T-cell (primary cell): Measurements from ENCODE around the gene CUL3. TPM values are rescaled to one million over a fixed set of nuclear protein-coding genes. Genes with fewer than 3 reads are reported as not detected.
"Not testable (repeated sequence)": the region's sequence is repeated elsewhere in the genome, so short reads cannot be mapped to it uniquely, and the experiment has no call there.

Experiments used
- ATAC-seq, 4 experiments: fragments of 200-7000 bp in 3 of 4; fragments of 150-1000 bp in 1 of 4; cut with Tn5 transposase; replicated peaks in 1 of 4; 1 replicate in 3 of 4; 2 replicates in 1 of 4; pipeline ENCODE4 v1.10.0; 2021; ENCODE audit warnings: moderate library complexity in 3 of 4, mild to moderate bottlenecking in 2 of 4, moderate number of reproducible peaks in 1 of 4
- CTCF ChIA-PET, 2 donors: fragments of 300-600 bp; sonication (Branson Sonifier 250); formaldehyde crosslinking; loops; one replicate each; lab custom pipeline; 2022; ENCODE audit warnings: antibody characterized with exemption in 2 of 2; lab: Charles Lee
- POLR2A ChIA-PET, 2 donors: fragments of 300-600 bp; sonication (Branson Sonifier 250); formaldehyde crosslinking; loops; one replicate each; lab custom pipeline; 2022; ENCODE audit warnings: antibody characterized with exemption in 2 of 2; lab: Charles Lee
- DNase-seq, 35 experiments: peaks; one replicate each; pipeline versions ENCODE4 v3.0.0 to v3.0.0-alpha.2; 2013 to 2023
- H3K27ac ChIP-seq: one replicate; pipeline ENCODE4 v1.5.1; 2013; ENCODE audit warnings: low read length
- H3K27me3 ChIP-seq, 2 experiments: replicated peaks in 1 of 2; 1 replicate in 1 of 2; 2 replicates in 1 of 2; pipeline versions ENCODE4 v1.6.1 to v1.7.0; 2013; ENCODE audit warnings: low read length in 1 of 2, mixed read lengths in 1 of 2; ENCODE audit not compliant: control insufficient read depth in 2 of 2, insufficient read depth in 2 of 2; ENCODE audit errors: extremely low read depth in 1 of 2
- H3K36me3 ChIP-seq, 2 donors: 1 replicate in 1 of 2; 2 replicates in 1 of 2; pipeline versions ENCODE4 v1.6.1 to v1.7.0; 2013; ENCODE audit warnings: low read length in 1 of 2; ENCODE audit not compliant: control insufficient read depth in 2 of 2, insufficient read depth in 1 of 2; ENCODE audit errors: extremely low read depth in 1 of 2
- H3K4me1 ChIP-seq, 2 experiments: 1 replicate in 1 of 2; 2 replicates in 1 of 2; pipeline versions ENCODE4 v1.6.1 to v1.7.0; 2013; ENCODE audit warnings: low read length in 2 of 2, mixed read lengths in 1 of 2; ENCODE audit not compliant: insufficient read depth in 2 of 2, control insufficient read depth in 1 of 2; ENCODE audit errors: extremely low read depth in 1 of 2
- H3K4me3 ChIP-seq, 2 donors: 1 replicate in 1 of 2; 2 replicates in 1 of 2; pipeline versions ENCODE4 v1.5.1 to v1.7.0; 2013; ENCODE audit warnings: mild to moderate bottlenecking in 2 of 2, low read length in 1 of 2, moderate library complexity in 1 of 2; ENCODE audit not compliant: control insufficient read depth in 1 of 2; ENCODE audit errors: extremely low read depth in 1 of 2
- H3K9me3 ChIP-seq: 2 replicates; pipeline ENCODE4 v1.7.0; 2013
- H3K27ac Mint-ChIP-seq, 2 donors: one replicate each; pipeline ENCODE4 v1.8.0; 2020 to 2021; ENCODE audit warnings: mild to moderate bottlenecking in 2 of 2, mixed read lengths in 2 of 2
- H3K27me3 Mint-ChIP-seq, 2 donors: one replicate each; pipeline ENCODE4 v1.8.0; 2021 to 2022; ENCODE audit warnings: mixed read lengths in 2 of 2
- H3K36me3 Mint-ChIP-seq: one replicate; pipeline ENCODE4 v1.8.0; 2021; ENCODE audit warnings: mixed read lengths
- H3K4me1 Mint-ChIP-seq, 3 donors: one replicate each; pipeline ENCODE4 v1.8.0; 2020 to 2022; ENCODE audit warnings: mixed read lengths in 3 of 3, mild to moderate bottlenecking in 1 of 3
- H3K4me3 Mint-ChIP-seq, 3 donors: one replicate each; pipeline ENCODE4 v1.8.0; 2020 to 2022; ENCODE audit warnings: mild to moderate bottlenecking in 3 of 3, mixed read lengths in 3 of 3, moderate library complexity in 3 of 3
- H3K9me3 Mint-ChIP-seq, 3 donors: one replicate each; pipeline ENCODE4 v1.8.0; 2020 to 2022; ENCODE audit warnings: mixed read lengths in 3 of 3
- WGBS: methylation state at CpG from one replicate; pipeline ENCODE4 v1.1.5; 2013; ENCODE audit warnings: missing lambda C conversion rate; ENCODE audit not compliant: insufficient coverage; 5-methylcytosine and 5-hydroxymethylcytosine counted together
- total RNA-seq, 35 experiments: library from RNA in 6 of 35; stranded (reverse) in 6 of 35; fragments of 120-200 nt in 1 of 35; gene quantifications; one replicate each; pipeline versions ENCODE4 v1.2.1 to v1.2.4 and lab custom pipeline; 2013 to 2026

The CUL3 gene
- total RNA-seq, 5 donors from 2014 or later (not counting 1 experiment from before 2014, with no cell fraction given): 66.1 to 95.9 (median 82.7) TPM

DNA sequence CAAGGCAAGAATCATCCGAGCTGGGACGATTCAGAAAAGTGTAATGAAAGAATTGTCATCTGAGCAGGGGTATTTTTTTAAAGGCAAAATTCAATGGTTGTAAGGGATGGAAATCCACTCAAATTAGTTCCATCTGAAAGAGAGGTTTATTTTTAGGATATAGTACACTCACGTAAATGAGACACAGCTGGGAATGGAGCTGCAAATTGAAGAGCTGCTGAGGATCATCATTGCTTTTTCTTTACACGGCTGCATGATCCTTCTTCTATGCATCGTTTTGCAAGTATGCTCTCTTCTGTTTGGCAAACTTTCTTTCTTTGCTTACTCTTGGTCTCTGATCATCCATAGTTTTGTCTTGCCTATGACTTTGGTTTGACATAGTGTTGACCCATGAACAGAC lies 27.4 kb upstream of the CUL3 start:
- WGBS: 98% methylated on average over 4 of the region's 5 CpGs
- ChIA-PET CTCF (no interaction called here), POLR2A (no interaction called here)
- Mint-ChIP-seq H3K27ac (no peak overlapping the region), H3K4me3 (no peak overlapping the region), H3K4me1 (no peaks in the 10 kb centered on the region), H3K9me3 (no peaks in the 10 kb centered on the region), H3K27me3 (peaks cover 0 to 2% of the 10 kb centered on the region in 2 donors), H3K36me3 (no peaks in the 10 kb centered on the region)
- Histone ChIP-seq H3K4me1 (no peaks in the 10 kb centered on the region), H3K27ac (no peak overlapping the region), H3K36me3 (no peaks in the 10 kb centered on the region), H3K27me3 (peaks cover 0 to 3% of the 10 kb centered on the region in 2 experiments), H3K4me3 (no peak overlapping the region), H3K9me3 (no peaks in the 10 kb centered on the region)
- ATAC-seq (no peak), DNase-seq (no peak)

GRCh38 chr2:224611938-224612337 lies 26.8 kb upstream of the CUL3 start:
- Mint-ChIP-seq H3K9me3 (no peaks in the 10 kb centered on the region), H3K27me3 (peaks cover 2 to 4% of the 10 kb centered on the region in 2 donors), H3K4me3 (no peak overlapping the region), H3K27ac (no peak overlapping the region), H3K36me3 (no peaks in the 10 kb centered on the region), H3K4me1 (no peaks in the 10 kb centered on the region)
- DNase-seq (no peak), ATAC-seq (no peak)
- H3K4me1 ChIP-seq: no peaks in the 10 kb centered on the region
- ChIA-PET CTCF (no interaction called here), POLR2A (no interaction called here)
- no peak overlapping the region for H3K4me3 ChIP-seq
- H3K9me3 ChIP-seq: no peaks in the 10 kb centered on the region
- WGBS: no CpG with 5 or more reads among the region's 3 CpGs
- peaks cover 0 to 3% of the 10 kb centered on the region in 2 experiments for H3K27me3 ChIP-seq
- no peak overlapping the region for H3K27ac ChIP-seq
- H3K36me3 ChIP-seq: no peaks in the 10 kb centered on the region

DNA sequence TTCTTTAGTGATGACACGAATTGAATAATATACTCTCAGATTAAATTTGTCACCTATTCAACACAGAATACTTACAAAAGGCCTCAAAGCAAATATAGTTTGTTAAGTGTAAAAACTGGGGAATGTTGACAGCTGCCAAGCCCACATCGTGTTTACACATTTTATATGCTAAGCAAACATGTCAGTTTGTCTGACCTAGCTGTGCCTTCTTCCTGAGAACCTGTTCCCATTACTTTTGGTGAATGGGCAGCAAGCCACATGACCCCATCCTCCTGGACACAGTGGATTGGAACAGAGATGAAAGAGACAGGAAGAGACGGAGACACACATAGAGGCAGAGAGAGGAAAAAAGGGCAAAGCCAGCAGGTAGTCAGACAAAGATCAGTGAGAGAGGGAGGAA lies 22.9 kb upstream of the CUL3 start:
- Histone ChIP-seq H3K27me3 (peaks cover 0 to 3% of the 10 kb centered on the region in 2 experiments), H3K27ac (no peak overlapping the region), H3K4me3 (no peak overlapping the region), H3K9me3 (no peaks in the 10 kb centered on the region), H3K36me3 (no peaks in the 10 kb centered on the region), H3K4me1 (no peaks in the 10 kb centered on the region)
- Mint-ChIP-seq H3K27me3 (peaks cover 8 to 9% of the 10 kb centered on the region in 2 donors), H3K9me3 (no peaks in the 10 kb centered on the region), H3K4me3 (no peak overlapping the region), H3K36me3 (no peaks in the 10 kb centered on the region), H3K4me1 (peaks cover under 1 to 1% (median under 1%) of the 10 kb centered on the region in 3 donors), H3K27ac (no peak overlapping the region)
- ATAC-seq (no peak), DNase-seq (no peak)
- 83% methylated on average over 1 of the region's 3 CpGs for WGBS
- ChIA-PET CTCF (no interaction called here), POLR2A (no interaction called here)

DNA sequence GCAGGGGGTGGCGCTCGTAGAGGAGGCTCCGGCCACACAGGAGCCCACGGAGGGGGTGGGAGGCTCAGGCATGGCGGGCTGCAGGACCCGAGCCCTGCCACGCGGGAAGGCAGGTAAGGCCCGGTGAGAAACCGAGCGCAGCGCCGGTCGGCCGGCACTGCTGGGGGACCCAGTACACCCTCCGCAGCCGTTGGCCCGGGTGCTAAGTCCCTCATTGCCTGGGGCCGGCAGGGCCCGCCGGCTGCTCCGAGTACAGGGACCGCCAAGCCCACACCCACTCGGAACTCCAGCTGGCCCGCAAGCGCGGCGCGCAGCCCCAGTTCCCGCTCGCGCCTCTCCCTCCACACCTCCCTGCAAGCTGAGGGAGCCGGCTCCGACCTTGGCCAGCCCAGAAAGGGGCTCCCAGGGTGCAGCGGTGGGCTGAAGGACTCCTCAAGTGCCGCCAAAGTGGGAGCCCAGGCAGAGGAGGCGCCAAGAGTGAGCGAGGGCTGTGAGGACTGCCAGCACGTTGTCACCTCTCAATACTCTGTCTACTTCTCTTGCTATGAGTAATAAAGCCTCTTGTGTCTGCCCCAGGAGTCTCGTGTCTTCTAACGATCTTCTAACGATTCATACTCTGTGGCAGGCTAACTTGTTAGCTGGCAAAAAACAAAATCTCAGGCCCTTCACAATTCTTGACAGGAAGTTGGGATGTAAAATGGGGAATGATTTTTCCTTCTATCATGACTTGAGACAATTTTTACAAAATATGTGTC lies 18.8 kb upstream of the CUL3 start:
- H3K4me3 Mint-ChIP-seq, H3K9me3 ChIP-seq, H3K4me3 ChIP-seq, H3K27ac ChIP-seq, H3K36me3 ChIP-seq, POLR2A ChIA-PET, CTCF ChIA-PET, H3K4me1 ChIP-seq, DNase-seq, H3K36me3 Mint-ChIP-seq, H3K27ac Mint-ChIP-seq, H3K27me3 ChIP-seq, ATAC-seq, H3K9me3 Mint-ChIP-seq: not testable (repeated sequence)
- peaks cover 10 to 11% (median 10%) of the 10 kb centered on the region in 3 donors for H3K4me1 Mint-ChIP-seq
- 91% methylated on average over 30 of the region's 42 CpGs for WGBS
- peaks cover 11 to 18% of the 10 kb centered on the region in 2 donors for H3K27me3 Mint-ChIP-seq

- H3K9me3 Mint-ChIP-seq, H3K27ac ChIP-seq, CTCF ChIA-PET, H3K4me1 ChIP-seq, H3K36me3 Mint-ChIP-seq, H3K36me3 ChIP-seq, H3K27me3 ChIP-seq, ATAC-seq, H3K9me3 ChIP-seq, POLR2A ChIA-PET: not testable (repeated sequence)
- Mint-ChIP-seq H3K27me3 (peaks cover 11 to 16% of the 10 kb centered on the region in 2 donors), H3K4me3 (peak overlapping the region; percentile 75 to 81 (median 77)), H3K4me1 (peaks cover 10 to 11% (median 10%) of the 10 kb centered on the region in 3 donors), H3K27ac (peak overlapping the region; percentile 33 to 56)
- WGBS: 8% methylated on average over 2 of the region's 17 CpGs
- peak in 8 of 35 experiments; percentile 1 to 36 (median 9) for DNase-seq
- H3K4me3 ChIP-seq: peak overlapping the region; percentile 34 to 44
Observed at GRCh38 chr2:224602778-224603375, 17.7 kb upstream of the CUL3 start.

DNA sequence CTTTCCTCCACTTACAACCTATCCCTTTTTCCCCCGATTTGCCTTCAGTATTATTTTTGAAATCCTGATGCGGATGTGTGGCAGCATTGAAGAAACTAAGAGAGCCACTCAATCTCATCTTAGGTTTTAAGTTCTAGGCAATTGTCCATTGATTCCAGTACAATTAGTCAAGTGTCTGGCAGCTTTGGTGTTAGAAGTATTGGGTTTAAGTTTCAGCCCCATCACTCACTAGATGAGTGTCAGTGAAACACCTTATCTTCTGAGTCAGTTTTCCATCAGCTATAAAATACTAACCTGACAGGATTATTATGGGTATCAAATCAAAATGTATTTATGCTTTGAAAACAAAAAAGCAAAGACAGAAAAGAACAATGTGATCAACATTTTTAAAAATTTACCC lies 16.8 kb upstream of the CUL3 start:
- DNase-seq: no peak
- H3K4me3 Mint-ChIP-seq: peak overlapping the region in 1 of 3 donors; percentile 75

More for the DNA sequence above, 16.8 kb upstream of the CUL3 start:
- no peak for ATAC-seq
- Mint-ChIP-seq H3K4me1 (peaks cover 10 to 11% (median 10%) of the 10 kb centered on the region in 3 donors), H3K9me3 (no peaks in the 10 kb centered on the region), H3K27me3 (peaks cover 7 to 16% of the 10 kb centered on the region in 2 donors), H3K27ac (no peak overlapping the region), H3K36me3 (peaks cover 2% of the 10 kb centered on the region)
- Histone ChIP-seq H3K4me1 (peaks cover 0 to 2% of the 10 kb centered on the region in 2 experiments), H3K4me3 (no peak overlapping the region), H3K36me3 (no peaks in the 10 kb centered on the region), H3K27ac (no peak overlapping the region), H3K27me3 (no peaks in the 10 kb centered on the region), H3K9me3 (no peaks in the 10 kb centered on the region)
- ChIA-PET POLR2A (interaction anchor here in 1 of 2 donors (0.5 kb wide), 1 partner anchor 67 kb away, joined by 7 read pairs; no protein-coding TSS in a partner anchor), CTCF (interaction anchor here in 1 of 2 donors (0.7 kb wide), 1 partner anchor 229 kb away, joined by 5 read pairs; no protein-coding TSS in a partner anchor)
- WGBS: no CpG with 5 or more reads among the region's 2 CpGs
